ENCODE results near the gene SCAANT1.

GRCh38 chr3:63927422-63928280 is 15.5 kb upstream of the SCAANT1 start:
- no peak for TF ChIP-seq FOXA1 (IDR thresholded peaks at IDR 0.05)
- no peak for TF ChIP-seq CTCF (IDR thresholded peaks at IDR 0.05; ENCODE audit: low read depth, low read length, missing input control)
- TF ChIP-seq SP1 (IDR thresholded peaks at IDR 0.05), result no peak
- no peak for TF ChIP-seq RAD21 (IDR thresholded peaks at IDR 0.05)

Measured in liver (tissue), 3 donors.